Astrocyte (in vitro differentiated cells and primary cell): ENCODE results near the gene TRNAU1AP. TPM values are rescaled to one million over a fixed set of nuclear protein-coding genes. Genes with fewer than 3 reads are reported as not detected.
A peak's percentile ranks its signal among the peaks of the same experiment; 100 is the strongest.
"Not testable (repeated sequence)": the region's sequence is repeated elsewhere in the genome, so short reads cannot be mapped to it uniquely, and the experiment has no call there.

Source experiments
- DNase-seq: peaks from one replicate; pipeline ENCODE4 v3.0.0-alpha.2; 2010; ENCODE audit warnings: low read depth
- FAIRE-seq: peaks from 2 replicates; lab custom pipeline; 2011; peaks lifted over from hg19 to GRCh38; lab: Jason Lieb, UNC
- H2AFZ ChIP-seq: 2 replicates; pipeline ENCODE4 v1.6.0; 2012; ENCODE audit warnings: low read depth, low read length, inconsistent platforms
- H3K27ac ChIP-seq: 2 replicates; pipeline ENCODE4 v1.5.1; 2011; ENCODE audit warnings: low read depth, low read length, inconsistent platforms
- H3K27me3 ChIP-seq: 2 replicates; pipeline ENCODE4 v1.6.0; 2011; ENCODE audit warnings: low read length, inconsistent platforms; ENCODE audit not compliant: insufficient read depth
- H3K36me3 ChIP-seq: 2 replicates; pipeline ENCODE4 v1.5.1; 2011; ENCODE audit warnings: low read length, inconsistent platforms; ENCODE audit not compliant: insufficient read depth
- H3K4me1 ChIP-seq: 2 replicates; pipeline ENCODE4 v1.5.1; 2011; ENCODE audit warnings: low read length, inconsistent platforms; ENCODE audit not compliant: insufficient read depth
- H3K4me2 ChIP-seq: 2 replicates; pipeline ENCODE4 v1.6.0; 2012; ENCODE audit warnings: low read length, inconsistent platforms
- H3K4me3 ChIP-seq: 2 replicates; pipeline ENCODE4 v1.5.1; 2011; ENCODE audit warnings: low read depth, mild to moderate bottlenecking, low read length, inconsistent platforms; ENCODE audit not compliant: insufficient read depth
- H3K79me2 ChIP-seq: 2 replicates; pipeline ENCODE4 v1.6.0; 2012; ENCODE audit warnings: mild to moderate bottlenecking, low read length, inconsistent platforms; ENCODE audit not compliant: insufficient read depth
- H3K9ac ChIP-seq: 2 replicates; pipeline ENCODE4 v1.6.0; 2012; ENCODE audit warnings: mild to moderate bottlenecking, low read length, inconsistent platforms
- H3K9me3 ChIP-seq: 2 replicates; pipeline ENCODE4 v1.5.1; 2012; ENCODE audit warnings: low read depth, mild to moderate bottlenecking, low read length, inconsistent platforms; ENCODE audit not compliant: insufficient read depth
- H4K20me1 ChIP-seq: 2 replicates; pipeline ENCODE4 v1.6.0; 2012; ENCODE audit warnings: low read length, inconsistent platforms; ENCODE audit not compliant: insufficient read depth
- H3K27ac Mint-ChIP-seq: one replicate; pipeline ENCODE4 v1.8.0; 2021; ENCODE audit warnings: mild to moderate bottlenecking, mixed read lengths; ENCODE audit not compliant: unreplicated experiment
- H3K27me3 Mint-ChIP-seq: one replicate; pipeline ENCODE4 v1.8.0; 2021; ENCODE audit warnings: low read depth, mixed read lengths; ENCODE audit not compliant: unreplicated experiment
- H3K36me3 Mint-ChIP-seq: one replicate; pipeline ENCODE4 v1.8.0; 2021; ENCODE audit warnings: low read depth, mixed read lengths; ENCODE audit not compliant: unreplicated experiment
- H3K4me1 Mint-ChIP-seq: one replicate; pipeline ENCODE4 v1.8.0; 2021; ENCODE audit warnings: low read depth, mixed read lengths; ENCODE audit not compliant: unreplicated experiment
- H3K4me3 Mint-ChIP-seq: one replicate; pipeline ENCODE4 v1.8.0; 2021; ENCODE audit warnings: mild to moderate bottlenecking, moderate library complexity, mixed read lengths; ENCODE audit not compliant: unreplicated experiment
- H3K9me3 Mint-ChIP-seq: one replicate; pipeline ENCODE4 v1.8.0; 2021; ENCODE audit warnings: mild to moderate bottlenecking, mixed read lengths; ENCODE audit not compliant: unreplicated experiment
- EZH2 ChIP-seq: IDR thresholded peaks from 2 replicates; pipeline ENCODE4 v1.6.1; 2012; ENCODE audit warnings: mild to moderate bottlenecking, low read length, inconsistent platforms; ENCODE audit not compliant: insufficient read depth
- total RNA-seq: library from RNA; stranded (reverse); gene quantifications from 2 replicates; pipeline ENCODE4 v1.2.1, GENCODE V29; 2021
- TF ChIP-seq, protein P1 (sequence below): IDR thresholded peaks from 2 replicates; pipeline ENCODE4 v1.5.1; 2011; ENCODE audit warnings: low read depth, mild to moderate bottlenecking, inconsistent platforms, low read length, moderate library complexity; ENCODE audit not compliant: insufficient read depth

TRNAU1AP gene
- total RNA-seq, 1 donor from 2014 or later = 21.7 TPM

DNA sequence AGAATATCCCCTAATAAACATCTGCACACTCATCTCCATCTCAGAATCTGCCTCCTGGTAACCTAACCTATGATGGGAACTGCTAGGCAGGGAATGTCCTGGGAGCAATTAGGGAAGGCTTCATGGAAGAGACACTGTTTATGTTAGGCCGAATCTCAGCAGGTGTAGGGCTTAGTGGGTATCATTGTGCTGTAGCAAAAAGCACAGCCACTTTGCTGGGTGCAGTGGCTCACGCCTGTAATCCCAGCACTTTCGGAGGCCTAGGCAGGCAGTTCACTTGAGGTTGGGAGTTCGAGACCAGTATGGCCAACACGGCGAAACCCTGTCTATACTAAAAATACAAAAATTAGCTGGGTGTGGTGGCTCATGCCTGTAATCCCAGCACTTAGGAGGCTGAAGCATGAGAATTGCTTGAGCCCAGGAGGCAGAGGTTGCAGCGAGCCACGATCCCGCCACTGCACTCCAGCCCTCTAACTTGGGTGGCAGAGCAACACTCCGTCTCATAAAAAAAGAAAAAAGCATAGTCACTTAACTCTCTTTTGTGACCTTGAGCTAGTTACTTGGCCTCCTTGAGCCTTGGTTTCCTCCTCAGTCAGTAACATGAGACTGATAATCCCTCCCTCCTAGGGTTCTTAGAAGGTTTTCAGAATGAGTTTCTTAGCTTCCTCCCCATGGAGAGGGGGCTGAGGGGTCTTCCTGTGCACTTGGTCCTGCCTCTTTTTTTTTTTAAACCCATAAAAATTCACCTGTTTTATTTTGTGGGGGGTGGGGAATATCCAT lies 42.7 kb downstream of the TRNAU1AP start:
- Histone ChIP-seq H3K9me3 (no peaks in the 10 kb centered on the region), H3K27me3 (no peaks in the 10 kb centered on the region), H4K20me1 (no peaks in the 10 kb centered on the region), H3K27ac (peak overlapping the region; percentile 52), H3K9ac (no peak overlapping the region), H2AFZ (no peak overlapping the region), H3K4me1 (peaks cover 13% of the 10 kb centered on the region), H3K36me3 (no peaks in the 10 kb centered on the region), H3K79me2 (no peaks in the 10 kb centered on the region), H3K4me2 (no peak overlapping the region), H3K4me3 (no peak overlapping the region)
- Mint-ChIP-seq H3K4me1 (peaks cover 4% of the 10 kb centered on the region), H3K4me3 (no peak overlapping the region), H3K36me3 (peaks cover 2% of the 10 kb centered on the region), H3K27me3 (peaks cover 2% of the 10 kb centered on the region), H3K9me3 (no peaks in the 10 kb centered on the region), H3K27ac (no peak overlapping the region)
- TF ChIP-seq, protein P1, sequence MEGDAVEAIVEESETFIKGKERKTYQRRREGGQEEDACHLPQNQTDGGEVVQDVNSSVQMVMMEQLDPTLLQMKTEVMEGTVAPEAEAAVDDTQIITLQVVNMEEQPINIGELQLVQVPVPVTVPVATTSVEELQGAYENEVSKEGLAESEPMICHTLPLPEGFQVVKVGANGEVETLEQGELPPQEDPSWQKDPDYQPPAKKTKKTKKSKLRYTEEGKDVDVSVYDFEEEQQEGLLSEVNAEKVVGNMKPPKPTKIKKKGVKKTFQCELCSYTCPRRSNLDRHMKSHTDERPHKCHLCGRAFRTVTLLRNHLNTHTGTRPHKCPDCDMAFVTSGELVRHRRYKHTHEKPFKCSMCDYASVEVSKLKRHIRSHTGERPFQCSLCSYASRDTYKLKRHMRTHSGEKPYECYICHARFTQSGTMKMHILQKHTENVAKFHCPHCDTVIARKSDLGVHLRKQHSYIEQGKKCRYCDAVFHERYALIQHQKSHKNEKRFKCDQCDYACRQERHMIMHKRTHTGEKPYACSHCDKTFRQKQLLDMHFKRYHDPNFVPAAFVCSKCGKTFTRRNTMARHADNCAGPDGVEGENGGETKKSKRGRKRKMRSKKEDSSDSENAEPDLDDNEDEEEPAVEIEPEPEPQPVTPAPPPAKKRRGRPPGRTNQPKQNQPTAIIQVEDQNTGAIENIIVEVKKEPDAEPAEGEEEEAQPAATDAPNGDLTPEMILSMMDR = no peak
- TF ChIP-seq EZH2 = no peak
- DNase-seq (no peak), FAIRE-seq (no peak)

DNA sequence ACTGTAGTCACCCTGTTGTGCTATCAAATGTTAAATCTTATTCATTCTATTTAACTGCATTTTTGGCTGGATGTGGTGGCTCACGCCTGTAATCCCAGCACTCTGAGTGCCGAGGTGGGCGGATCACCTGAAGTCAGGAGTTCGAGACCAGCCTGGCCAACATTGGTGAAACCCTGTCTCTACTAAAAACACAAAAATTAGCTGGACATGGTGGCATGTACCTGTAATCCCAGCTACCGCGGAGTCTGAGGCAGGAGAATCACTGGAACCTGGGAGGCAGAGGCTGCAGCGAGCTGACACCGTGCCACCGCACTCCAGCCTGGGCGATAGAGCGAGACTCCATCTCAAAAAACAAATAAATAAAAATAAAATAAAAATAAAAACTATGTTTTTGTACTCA lies 43.4 kb downstream of the TRNAU1AP start:
- not testable (repeated sequence) for H4K20me1 ChIP-seq, FAIRE-seq, H3K4me1 Mint-ChIP-seq, H3K4me3 ChIP-seq, H3K27me3 ChIP-seq, H3K27me3 Mint-ChIP-seq, H3K9ac ChIP-seq, H3K9me3 Mint-ChIP-seq, H3K4me3 Mint-ChIP-seq, H3K36me3 Mint-ChIP-seq, DNase-seq, H3K36me3 ChIP-seq, H3K79me2 ChIP-seq, H3K4me2 ChIP-seq, H2AFZ ChIP-seq, H3K27ac Mint-ChIP-seq, H3K27ac ChIP-seq, H3K9me3 ChIP-seq
- H3K4me1 ChIP-seq = peaks cover 13% of the 10 kb centered on the region

DNA sequence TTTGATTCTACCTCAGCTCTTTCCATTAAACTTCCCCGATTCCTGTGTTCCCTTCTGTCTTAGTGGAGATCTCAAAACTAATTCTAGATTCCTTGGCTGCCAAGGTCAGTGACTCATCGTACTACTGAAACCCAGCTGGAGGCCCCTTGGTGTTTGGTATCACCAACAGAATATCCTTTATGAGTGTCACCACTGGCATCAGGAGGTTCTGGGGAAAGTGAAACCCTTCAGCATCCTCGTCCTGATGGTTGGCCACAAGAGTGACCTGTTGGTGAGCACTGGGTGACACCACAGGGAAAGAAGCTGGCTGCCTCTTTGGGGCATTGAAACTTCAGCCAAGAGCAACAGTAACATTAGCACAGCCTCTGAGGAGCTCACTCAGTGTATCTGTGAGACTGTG lies 48.8 kb downstream of the TRNAU1AP start:
- no peak overlapping the region for H2AFZ ChIP-seq
- no peaks in the 10 kb centered on the region for H3K27me3 ChIP-seq
- Mint-ChIP-seq H3K27me3 (no peaks in the 10 kb centered on the region), H3K36me3 (no peaks in the 10 kb centered on the region), H3K27ac (peak overlapping the region; percentile 96), H3K4me3 (peak overlapping the region; percentile 62), H3K4me1 (peaks cover 16% of the 10 kb centered on the region), H3K9me3 (no peaks in the 10 kb centered on the region)
- peaks cover 8% of the 10 kb centered on the region for H4K20me1 ChIP-seq
- no peak for FAIRE-seq
- H3K27ac ChIP-seq = peak overlapping the region; percentile 59
- no peak for TF ChIP-seq EZH2
- TF ChIP-seq, protein P1 = no peak
- H3K4me2 ChIP-seq = peak overlapping the region; percentile 77
- H3K4me1 ChIP-seq = peaks cover 11% of the 10 kb centered on the region
- no peaks in the 10 kb centered on the region for H3K9me3 ChIP-seq
- peaks cover 13% of the 10 kb centered on the region for H3K36me3 ChIP-seq
- H3K9ac ChIP-seq = peak overlapping the region; percentile 50
- DNase-seq = peak; percentile 91
- no peak overlapping the region for H3K4me3 ChIP-seq
- no peaks in the 10 kb centered on the region for H3K79me2 ChIP-seq
